ENCODE data around the gene JAG1.

The JAG1 gene

GRCh38 chr20:10609276-10609675 is 64.5 kb downstream of the JAG1 start:
- H3K4me1 ChIP-seq (ENCODE audit: control insufficient read depth, insufficient read depth, low read length, poor library complexity, severe bottlenecking), result peaks cover 6% of the 10 kb centered on the region
- peaks cover 5% of the 10 kb centered on the region for H3K36me3 ChIP-seq (ENCODE audit: control insufficient read depth, insufficient read depth, low read length)
- WGBS, 2 experiments (ENCODE audit: insufficient coverage in 2 of 2), result no CpG with 5 or more reads among the region's 2 CpGs
- no peak overlapping the region for H3K27ac ChIP-seq (ENCODE audit: low read depth, low read length, severe bottlenecking)
- no peaks in the 10 kb centered on the region for H3K9me3 ChIP-seq (ENCODE audit: control insufficient read depth, low read length)
- no peak overlapping the region for H3K4me3 ChIP-seq (ENCODE audit: extremely low read depth, insufficient read depth, low read length, poor library complexity, severe bottlenecking)

GRCh38 chr20:10605547-10606195 is 68.1 kb downstream of the JAG1 start:
- H3K27ac ChIP-seq (ENCODE audit: low read depth, low read length, severe bottlenecking), result no peak overlapping the region
- WGBS, 2 experiments (ENCODE audit: insufficient coverage in 2 of 2), result 83 to 100% methylated on average over 1 to 2 of the region's 3 CpGs

GRCh38 chr20:10604865-10605440 is 68.8 kb downstream of the JAG1 start:
- no peaks in the 10 kb centered on the region for H3K9me3 ChIP-seq (ENCODE audit: control insufficient read depth, low read length)
- no CpG with 5 or more reads among the region's 2 CpGs for WGBS, 2 experiments (ENCODE audit: insufficient coverage in 2 of 2)
- H3K27ac ChIP-seq (ENCODE audit: low read depth, low read length, severe bottlenecking), result peak overlapping the region; percentile 54
- H3K36me3 ChIP-seq (ENCODE audit: control insufficient read depth, insufficient read depth, low read length), result peaks cover 10% of the 10 kb centered on the region
- no peak overlapping the region for H3K4me3 ChIP-seq (ENCODE audit: extremely low read depth, insufficient read depth, low read length, poor library complexity, severe bottlenecking)
- H3K4me1 ChIP-seq (ENCODE audit: control insufficient read depth, insufficient read depth, low read length, poor library complexity, severe bottlenecking), result peaks cover 21% of the 10 kb centered on the region

More at GRCh38 chr20:10605547-10606195, 68.1 kb downstream of the JAG1 start:
- peaks cover 21% of the 10 kb centered on the region for H3K4me1 ChIP-seq (ENCODE audit: control insufficient read depth, insufficient read depth, low read length, poor library complexity, severe bottlenecking)
- H3K9me3 ChIP-seq (ENCODE audit: control insufficient read depth, low read length), result no peaks in the 10 kb centered on the region
- peaks cover 10% of the 10 kb centered on the region for H3K36me3 ChIP-seq (ENCODE audit: control insufficient read depth, insufficient read depth, low read length)
- H3K4me3 ChIP-seq (ENCODE audit: extremely low read depth, insufficient read depth, low read length, poor library complexity, severe bottlenecking), result no peak overlapping the region

- 67 to 87% methylated on average over 5 of the region's 8 CpGs for WGBS, 2 experiments (ENCODE audit: insufficient coverage in 2 of 2)
- Histone ChIP-seq H3K27ac (ENCODE audit: low read depth, low read length, severe bottlenecking) (peak overlapping the region; percentile 63), H3K4me1 (ENCODE audit: control insufficient read depth, insufficient read depth, low read length, poor library complexity, severe bottlenecking) (peaks cover 21% of the 10 kb centered on the region), H3K36me3 (ENCODE audit: control insufficient read depth, insufficient read depth, low read length) (peaks cover 8% of the 10 kb centered on the region), H3K9me3 (ENCODE audit: control insufficient read depth, low read length) (no peaks in the 10 kb centered on the region), H3K4me3 (ENCODE audit: extremely low read depth, insufficient read depth, low read length, poor library complexity, severe bottlenecking) (no peak overlapping the region)
Observed at GRCh38 chr20:10603971-10604864, 69.6 kb downstream of the JAG1 start.

GRCh38 chr20:10603378-10603777 is 70.4 kb downstream of the JAG1 start:
- WGBS, 2 experiments (ENCODE audit: insufficient coverage in 2 of 2), result 100% methylated on average over 2 of the region's 4 CpGs
- Histone ChIP-seq H3K36me3 (ENCODE audit: control insufficient read depth, insufficient read depth, low read length) (peaks cover 5% of the 10 kb centered on the region), H3K4me1 (ENCODE audit: control insufficient read depth, insufficient read depth, low read length, poor library complexity, severe bottlenecking) (peaks cover 21% of the 10 kb centered on the region), H3K9me3 (ENCODE audit: control insufficient read depth, low read length) (no peaks in the 10 kb centered on the region), H3K4me3 (ENCODE audit: extremely low read depth, insufficient read depth, low read length, poor library complexity, severe bottlenecking) (no peak overlapping the region), H3K27ac (ENCODE audit: low read depth, low read length, severe bottlenecking) (peak overlapping the region; percentile 63)

GRCh38 chr20:10602221-10602871 is 71.5 kb downstream of the JAG1 start:
- Histone ChIP-seq H3K9me3 (ENCODE audit: control insufficient read depth, low read length) (no peaks in the 10 kb centered on the region), H3K4me1 (ENCODE audit: control insufficient read depth, insufficient read depth, low read length, poor library complexity, severe bottlenecking) (peaks cover 21% of the 10 kb centered on the region), H3K4me3 (ENCODE audit: extremely low read depth, insufficient read depth, low read length, poor library complexity, severe bottlenecking) (no peak overlapping the region), H3K36me3 (ENCODE audit: control insufficient read depth, insufficient read depth, low read length) (peaks cover 5% of the 10 kb centered on the region), H3K27ac (ENCODE audit: low read depth, low read length, severe bottlenecking) (no peak overlapping the region)
- 100% methylated on average over 1 of the region's 4 CpGs for WGBS, 2 experiments (ENCODE audit: insufficient coverage in 2 of 2)

- Histone ChIP-seq H3K4me3 (ENCODE audit: extremely low read depth, insufficient read depth, low read length, poor library complexity, severe bottlenecking) (no peak overlapping the region), H3K4me1 (ENCODE audit: control insufficient read depth, insufficient read depth, low read length, poor library complexity, severe bottlenecking) (peaks cover 5% of the 10 kb centered on the region), H3K36me3 (ENCODE audit: control insufficient read depth, insufficient read depth, low read length) (peaks cover 5% of the 10 kb centered on the region), H3K9me3 (ENCODE audit: control insufficient read depth, low read length) (no peaks in the 10 kb centered on the region), H3K27ac (ENCODE audit: low read depth, low read length, severe bottlenecking) (no peak overlapping the region)
- WGBS, 2 experiments (ENCODE audit: insufficient coverage in 2 of 2), result 83 to 100% methylated on average over 1 of the region's 1 CpG
Observed at GRCh38 chr20:10597637-10598036, 76.2 kb downstream of the JAG1 start.

- Histone ChIP-seq H3K4me3 (ENCODE audit: extremely low read depth, insufficient read depth, low read length, poor library complexity, severe bottlenecking) (no peak overlapping the region), H3K4me1 (ENCODE audit: control insufficient read depth, insufficient read depth, low read length, poor library complexity, severe bottlenecking) (peaks cover 3% of the 10 kb centered on the region), H3K36me3 (ENCODE audit: control insufficient read depth, insufficient read depth, low read length) (peaks cover 5% of the 10 kb centered on the region), H3K9me3 (ENCODE audit: control insufficient read depth, low read length) (no peaks in the 10 kb centered on the region), H3K27ac (ENCODE audit: low read depth, low read length, severe bottlenecking) (no peak overlapping the region)
- 97 to 100% methylated on average over 1 to 3 of the region's 4 CpGs for WGBS, 2 experiments (ENCODE audit: insufficient coverage in 2 of 2)
Observed at GRCh38 chr20:10596710-10597121, 77.1 kb downstream of the JAG1 start.

GRCh38 chr20:10595985-10596384 is 77.8 kb downstream of the JAG1 start:
- WGBS, 2 experiments (ENCODE audit: insufficient coverage in 2 of 2), result 88 to 94% methylated on average over 2 to 3 of the region's 3 CpGs

GRCh38 chr20:10595266-10595665 is 78.5 kb downstream of the JAG1 start:
- 90 to 100% methylated on average over 1 to 2 of the region's 2 CpGs for WGBS, 2 experiments (ENCODE audit: insufficient coverage in 2 of 2)
- no peaks in the 10 kb centered on the region for H3K36me3 ChIP-seq (ENCODE audit: control insufficient read depth, insufficient read depth, low read length)
- H3K27ac ChIP-seq (ENCODE audit: low read depth, low read length, severe bottlenecking), result no peak overlapping the region
- H3K9me3 ChIP-seq (ENCODE audit: control insufficient read depth, low read length), result no peaks in the 10 kb centered on the region
- H3K4me3 ChIP-seq (ENCODE audit: extremely low read depth, insufficient read depth, low read length, poor library complexity, severe bottlenecking), result no peak overlapping the region
- H3K4me1 ChIP-seq (ENCODE audit: control insufficient read depth, insufficient read depth, low read length, poor library complexity, severe bottlenecking), result peaks cover 3% of the 10 kb centered on the region

More at GRCh38 chr20:10595985-10596384, 77.8 kb downstream of the JAG1 start:
- H3K9me3 ChIP-seq (ENCODE audit: control insufficient read depth, low read length), result no peaks in the 10 kb centered on the region
- H3K27ac ChIP-seq (ENCODE audit: low read depth, low read length, severe bottlenecking), result no peak overlapping the region
- peaks cover 3% of the 10 kb centered on the region for H3K4me1 ChIP-seq (ENCODE audit: control insufficient read depth, insufficient read depth, low read length, poor library complexity, severe bottlenecking)
- H3K4me3 ChIP-seq (ENCODE audit: extremely low read depth, insufficient read depth, low read length, poor library complexity, severe bottlenecking), result no peak overlapping the region
- no peaks in the 10 kb centered on the region for H3K36me3 ChIP-seq (ENCODE audit: control insufficient read depth, insufficient read depth, low read length)

All from mesodermal cell (in vitro differentiated cells).